Nephron progenitor cell (in vitro differentiated cells): ENCODE measurements around the gene GJB5.

Experiments
- DNase-seq: peaks from one replicate; pipeline ENCODE4 v3.0.0; 2021
- H3K27ac Mint-ChIP-seq: 2 replicates; pipeline ENCODE4 v1.8.0; 2021; ENCODE audit warnings: mild to moderate bottlenecking, moderate library complexity, mixed read lengths
- H3K27me3 Mint-ChIP-seq: 2 replicates; pipeline ENCODE4 v1.8.0; 2021; ENCODE audit warnings: mild to moderate bottlenecking, low read depth, mixed read lengths; ENCODE audit not compliant: poor library complexity
- H3K36me3 Mint-ChIP-seq: 2 replicates; pipeline ENCODE4 v1.8.0; 2021; ENCODE audit warnings: low read depth, mixed read lengths
- H3K4me1 Mint-ChIP-seq: 2 replicates; pipeline ENCODE4 v1.8.0; 2021; ENCODE audit warnings: mixed read lengths
- H3K4me3 Mint-ChIP-seq: 2 replicates; pipeline ENCODE4 v1.8.0; 2021; ENCODE audit warnings: mild to moderate bottlenecking, moderate library complexity, mixed read lengths
- H3K9me3 Mint-ChIP-seq: 2 replicates; pipeline ENCODE4 v1.8.0; 2021; ENCODE audit warnings: mild to moderate bottlenecking, moderate library complexity, mixed read lengths
- CTCF ChIP-seq: fragments of 200-600 bp; sonication (generic); IDR thresholded peaks from 2 replicates; pipeline ENCODE4 v1.5.0; 2021; ENCODE audit warnings: antibody characterized with exemption

GJB5 gene

GRCh38 chr1:34779962-34780361 is 25.1 kb downstream of the GJB5 start:
- H3K4me3 Mint-ChIP-seq = no peak overlapping the region
- H3K27ac Mint-ChIP-seq = no peak overlapping the region
- no peaks in the 10 kb centered on the region for H3K36me3 Mint-ChIP-seq
- no peaks in the 10 kb centered on the region for H3K4me1 Mint-ChIP-seq
- no peaks in the 10 kb centered on the region for H3K9me3 Mint-ChIP-seq
- peaks cover 70% of the 10 kb centered on the region for H3K27me3 Mint-ChIP-seq
- no peak for TF ChIP-seq CTCF
- DNase-seq = no peak

DNA sequence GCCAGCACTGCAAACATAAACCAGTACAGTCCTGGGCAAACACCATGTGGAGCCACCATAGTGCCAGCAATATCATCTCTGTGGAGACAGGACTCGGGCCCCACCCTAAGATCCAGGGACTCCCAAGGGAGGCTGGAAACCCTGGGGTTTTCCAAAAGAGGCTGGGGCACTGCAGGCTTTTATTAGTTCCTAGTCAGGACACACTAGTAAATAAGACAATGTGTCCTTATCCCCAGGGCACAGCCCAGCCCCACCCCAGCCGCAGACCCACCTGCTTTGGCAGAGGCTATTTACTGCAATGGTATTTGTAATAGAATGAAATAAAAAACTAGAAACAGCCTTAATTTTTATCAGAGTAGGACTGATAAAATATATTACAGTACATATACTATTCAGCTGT is 25.7 kb downstream of the GJB5 start:
- peak overlapping the region; percentile 48 for H3K4me3 Mint-ChIP-seq
- H3K36me3 Mint-ChIP-seq = no peaks in the 10 kb centered on the region
- no peaks in the 10 kb centered on the region for H3K9me3 Mint-ChIP-seq
- DNase-seq = no peak
- no peaks in the 10 kb centered on the region for H3K4me1 Mint-ChIP-seq
- H3K27ac Mint-ChIP-seq = no peak overlapping the region
- TF ChIP-seq CTCF = no peak
- peaks cover 76% of the 10 kb centered on the region for H3K27me3 Mint-ChIP-seq

GRCh38 chr1:34781071-34781843 is 26.4 kb downstream of the GJB5 start, which contains the start of gene GJB3:
TSS of gene GJB3 (plus strand) at chr1:34781214. CDS start at chr1:34784763, 3,549 bp downstream.
- Mint-ChIP-seq H3K27me3 (peaks cover 80% of the 10 kb centered on the region), H3K36me3 (no peaks in the 10 kb centered on the region), H3K9me3 (no peaks in the 10 kb centered on the region), H3K4me3 (peak within 1 kb of the TSS; percentile 48), H3K4me1 (no peaks in the 10 kb centered on the region), H3K27ac (no peak within 1 kb of the TSS)
- peak; percentile 47 for DNase-seq
- TF ChIP-seq CTCF = no peak

DNA sequence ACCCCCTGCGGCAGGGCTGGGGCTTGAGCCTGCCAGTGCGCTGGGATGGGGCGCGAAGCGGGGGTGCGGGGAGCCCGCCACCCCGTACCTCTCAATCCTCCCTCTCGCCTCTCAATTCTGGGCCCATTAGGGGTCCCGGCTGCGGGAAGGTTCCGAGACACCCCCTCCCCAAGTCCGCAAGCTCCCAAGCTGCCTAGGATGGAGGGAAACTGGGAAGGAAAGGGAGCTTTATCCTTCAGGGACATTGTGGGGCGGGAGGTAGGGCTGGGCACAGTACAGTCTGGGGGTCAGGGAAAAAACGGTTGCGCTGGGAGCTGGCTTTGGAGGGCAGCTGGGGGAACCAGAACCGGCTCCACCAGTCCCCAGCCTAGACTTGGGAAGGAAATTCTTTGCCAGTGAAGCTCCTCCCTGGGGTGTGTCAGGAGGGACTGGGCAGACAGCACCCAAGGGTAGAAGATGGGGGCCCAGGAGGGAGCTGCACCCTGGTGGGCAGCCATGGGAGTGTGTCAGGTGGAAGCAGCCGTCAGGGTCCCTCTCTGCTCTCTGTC is 27.1 kb downstream of the GJB5 start:
- Mint-ChIP-seq H3K9me3 (no peaks in the 10 kb centered on the region), H3K27me3 (peaks cover 85% of the 10 kb centered on the region), H3K27ac (no peak overlapping the region), H3K4me3 (no peak overlapping the region), H3K36me3 (no peaks in the 10 kb centered on the region), H3K4me1 (no peaks in the 10 kb centered on the region)
- TF ChIP-seq CTCF = no peak
- DNase-seq = no peak

DNA sequence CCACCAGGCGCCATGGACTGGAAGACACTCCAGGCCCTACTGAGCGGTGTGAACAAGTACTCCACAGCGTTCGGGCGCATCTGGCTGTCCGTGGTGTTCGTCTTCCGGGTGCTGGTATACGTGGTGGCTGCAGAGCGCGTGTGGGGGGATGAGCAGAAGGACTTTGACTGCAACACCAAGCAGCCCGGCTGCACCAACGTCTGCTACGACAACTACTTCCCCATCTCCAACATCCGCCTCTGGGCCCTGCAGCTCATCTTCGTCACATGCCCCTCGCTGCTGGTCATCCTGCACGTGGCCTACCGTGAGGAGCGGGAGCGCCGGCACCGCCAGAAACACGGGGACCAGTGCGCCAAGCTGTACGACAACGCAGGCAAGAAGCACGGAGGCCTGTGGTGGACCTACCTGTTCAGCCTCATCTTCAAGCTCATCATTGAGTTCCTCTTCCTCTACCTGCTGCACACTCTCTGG is 29.9 kb downstream of the GJB5 start:
- Mint-ChIP-seq H3K4me1 (no peaks in the 10 kb centered on the region), H3K27me3 (peaks cover 80% of the 10 kb centered on the region), H3K9me3 (no peaks in the 10 kb centered on the region), H3K4me3 (no peak overlapping the region), H3K36me3 (no peaks in the 10 kb centered on the region), H3K27ac (no peak overlapping the region)
- no peak for DNase-seq
- no peak for TF ChIP-seq CTCF
